ENCODE data around the gene EFNA5.

EFNA5 gene

GRCh38 chr5:107449369-107449768, 221.4 kb downstream of the EFNA5 start:
- Histone ChIP-seq H3K9me3 (ENCODE audit: low read length) (no peaks in the 10 kb centered on the region), H3K9ac (ENCODE audit: low read length) (peak overlapping the region; percentile 61), H4K20me1 (ENCODE audit: insufficient read depth, low read length) (no peaks in the 10 kb centered on the region), H3K27me3 (ENCODE audit: insufficient read depth, low read length) (no peaks in the 10 kb centered on the region), H3K79me2 (ENCODE audit: insufficient read depth, low read length) (no peaks in the 10 kb centered on the region), H3K4me1 (ENCODE audit: insufficient read depth, low read length, severe bottlenecking) (peaks cover 74% of the 10 kb centered on the region), H3F3A (ENCODE audit: insufficient read depth, low read length) (no peaks in the 10 kb centered on the region; the same call in 1 of the 2 replicates), H3K27ac (ENCODE audit: low read depth, low read length, poor library complexity, severe bottlenecking) (peak overlapping the region; percentile 95), H3K36me3 (ENCODE audit: insufficient read depth, low read length) (no peaks in the 10 kb centered on the region), H3K9me2 (ENCODE audit: low read depth, low read length) (no peaks in the 10 kb centered on the region), H3K4me3 (ENCODE audit: low read depth, low read length, poor library complexity, severe bottlenecking) (peak overlapping the region; percentile 35), H2AFZ (ENCODE audit: low read length) (peak overlapping the region; percentile 21; the same call in 1 of the 2 replicates), H3K4me2 (ENCODE audit: low read length) (peak overlapping the region; percentile 65)
- TF ChIP-seq EZH2 (IDR thresholded peaks at IDR 0.05; ENCODE audit: borderline replicate concordance, low read length) (no peak), CTCF (IDR thresholded peaks at IDR 0.05; ENCODE audit: low read length) (no peak)

GRCh38 chr5:107447587-107447986, 223.2 kb downstream of the EFNA5 start:
- TF ChIP-seq EZH2 (IDR thresholded peaks at IDR 0.05; ENCODE audit: borderline replicate concordance, low read length) (no peak), CTCF (IDR thresholded peaks at IDR 0.05; ENCODE audit: low read length) (no peak)
- no peaks in the 10 kb centered on the region; the same call in 1 of the 2 replicates for H3F3A ChIP-seq (ENCODE audit: insufficient read depth, low read length)
- no peak overlapping the region for H2AFZ ChIP-seq (ENCODE audit: low read length)
- no peaks in the 10 kb centered on the region for H3K9me2 ChIP-seq (ENCODE audit: low read depth, low read length)
- no peaks in the 10 kb centered on the region for H3K27me3 ChIP-seq (ENCODE audit: insufficient read depth, low read length)
- peaks cover 68% of the 10 kb centered on the region for H3K4me1 ChIP-seq (ENCODE audit: insufficient read depth, low read length, severe bottlenecking)
- H3K4me2 ChIP-seq (ENCODE audit: low read length) = peak overlapping the region; percentile 30; the same call in 1 of the 2 replicates
- no peaks in the 10 kb centered on the region for H3K79me2 ChIP-seq (ENCODE audit: insufficient read depth, low read length)
- H3K27ac ChIP-seq (ENCODE audit: low read depth, low read length, poor library complexity, severe bottlenecking) = peak overlapping the region; percentile 95
- no peaks in the 10 kb centered on the region for H3K9me3 ChIP-seq (ENCODE audit: low read length)
- H4K20me1 ChIP-seq (ENCODE audit: insufficient read depth, low read length) = no peaks in the 10 kb centered on the region
- H3K36me3 ChIP-seq (ENCODE audit: insufficient read depth, low read length) = no peaks in the 10 kb centered on the region
- H3K9ac ChIP-seq (ENCODE audit: low read length) = peak overlapping the region; percentile 1; the same call in 1 of the 2 replicates
- no peak overlapping the region for H3K4me3 ChIP-seq (ENCODE audit: low read depth, low read length, poor library complexity, severe bottlenecking)

GRCh38 chr5:107446972-107447371, 223.8 kb downstream of the EFNA5 start:
- Histone ChIP-seq H3K27me3 (ENCODE audit: insufficient read depth, low read length) (no peaks in the 10 kb centered on the region), H3K27ac (ENCODE audit: low read depth, low read length, poor library complexity, severe bottlenecking) (peak overlapping the region; percentile 95), H3K9me2 (ENCODE audit: low read depth, low read length) (no peaks in the 10 kb centered on the region), H3K4me3 (ENCODE audit: low read depth, low read length, poor library complexity, severe bottlenecking) (no peak overlapping the region), H3K4me1 (ENCODE audit: insufficient read depth, low read length, severe bottlenecking) (peaks cover 70% of the 10 kb centered on the region), H3F3A (ENCODE audit: insufficient read depth, low read length) (no peaks in the 10 kb centered on the region), H3K79me2 (ENCODE audit: insufficient read depth, low read length) (no peaks in the 10 kb centered on the region), H3K9ac (ENCODE audit: low read length) (peak overlapping the region; percentile 1; the same call in 1 of the 2 replicates), H4K20me1 (ENCODE audit: insufficient read depth, low read length) (no peaks in the 10 kb centered on the region), H3K9me3 (ENCODE audit: low read length) (no peaks in the 10 kb centered on the region), H3K36me3 (ENCODE audit: insufficient read depth, low read length) (no peaks in the 10 kb centered on the region), H3K4me2 (ENCODE audit: low read length) (peak overlapping the region; percentile 30; the same call in 1 of the 2 replicates), H2AFZ (ENCODE audit: low read length) (no peak overlapping the region)
- TF ChIP-seq EZH2 (IDR thresholded peaks at IDR 0.05; ENCODE audit: borderline replicate concordance, low read length) (no peak), CTCF (IDR thresholded peaks at IDR 0.05; ENCODE audit: low read length) (no peak)

Measured in OCI-LY1 (cell line).